B cell (primary cell): ENCODE measurements around the gene NCS1. TPM values are rescaled to one million over a fixed set of nuclear protein-coding genes. Genes with fewer than 3 reads are reported as not detected.
"Not testable (repeated sequence)": the region's sequence is repeated elsewhere in the genome, so short reads cannot be mapped to it uniquely, and the experiment has no call there.

Experiments
- ATAC-seq: fragments of 200-7000 bp; cut with Tn5 transposase; one replicate; pipeline ENCODE4 v1.10.0; 2021; ENCODE audit warnings: low read depth, mild to moderate bottlenecking, moderate number of reproducible peaks, moderate library complexity
- CTCF ChIA-PET: fragments of 350-600 bp; sonication (Branson Sonifier 250); formaldehyde crosslinking; loops from one replicate; lab custom pipeline; 2021; ENCODE audit warnings: antibody characterized with exemption, inconsistent platforms; lab: Charles Lee
- POLR2A ChIA-PET: fragments of 350-600 bp; sonication (Branson Sonifier 250); formaldehyde crosslinking; loops from one replicate; lab custom pipeline; 2021; ENCODE audit warnings: antibody characterized with exemption; lab: Charles Lee
- DNase-seq: peaks from one replicate; pipeline ENCODE4 v3.0.0; 2013
- H2AFZ ChIP-seq: 2 replicates; pipeline ENCODE4 v1.6.1; 2012; ENCODE audit warnings: mild to moderate bottlenecking, low read depth, low read length; ENCODE audit not compliant: insufficient read depth, poor library complexity, severe bottlenecking
- H3K27ac ChIP-seq, 2 donors: 1 replicate in 1 of 2; 2 replicates in 1 of 2; pipeline ENCODE4 v1.5.1; 2012 to 2013; ENCODE audit warnings: low read length in 2 of 2, mild to moderate bottlenecking in 2 of 2, moderate library complexity in 1 of 2
- H3K27me3 ChIP-seq, 4 experiments: fragments of 200-600 bp in 1 of 4; sonication (generic) in 1 of 4; replicated peaks in 1 of 4; 1 replicate in 2 of 4; 2 replicates in 2 of 4; pipeline versions ENCODE4 v1.6.1 to v1.7.0; 2013 to 2016; ENCODE audit warnings: low read length in 3 of 4, mild to moderate bottlenecking in 2 of 4, mixed read lengths in 1 of 4, moderate library complexity in 1 of 4; ENCODE audit not compliant: insufficient read depth in 4 of 4, control insufficient read depth in 3 of 4; ENCODE audit errors: control extremely low read depth in 1 of 4
- H3K36me3 ChIP-seq, 2 experiments: replicated peaks in 1 of 2; 1 replicate in 1 of 2; 2 replicates in 1 of 2; pipeline versions ENCODE4 v1.6.1 to v1.7.1; 2013; ENCODE audit warnings: low read length in 1 of 2; ENCODE audit not compliant: insufficient read depth in 2 of 2, control insufficient read depth in 1 of 2; ENCODE audit errors: control extremely low read depth in 1 of 2, extremely low read depth in 1 of 2
- H3K4me1 ChIP-seq, 2 donors: fragments of 200-600 bp in 1 of 2; sonication (generic) in 1 of 2; 1 replicate in 1 of 2; 2 replicates in 1 of 2; pipeline versions ENCODE4 v1.5.1 to v1.6.1; 2013 to 2017; ENCODE audit warnings: low read length in 2 of 2; ENCODE audit not compliant: control insufficient read depth in 2 of 2, insufficient read depth in 2 of 2
- H3K4me2 ChIP-seq: replicated peaks from 2 replicates; pipeline ENCODE3; 2012; ENCODE audit warnings: mild to moderate bottlenecking, low read depth, low read length; ENCODE audit not compliant: poor library complexity, severe bottlenecking
- H3K4me3 ChIP-seq, 5 experiments: fragments of 200-600 bp in 1 of 5; sonication (generic) in 1 of 5; 1 replicate in 3 of 5; 2 replicates in 2 of 5; pipeline versions ENCODE4 v1.5.1 to v1.7.0; 2011 to 2016; ENCODE audit warnings: low read length in 4 of 5, mild to moderate bottlenecking in 4 of 5, low read depth in 2 of 5, control low read depth in 1 of 5, moderate library complexity in 1 of 5; ENCODE audit not compliant: insufficient read depth in 1 of 5; ENCODE audit errors: control extremely low read depth in 1 of 5, extremely low read depth in 1 of 5
- H3K79me2 ChIP-seq: fragments of 200-600 bp; sonication (generic); one replicate; pipeline ENCODE4 v1.6.0; 2016; ENCODE audit warnings: low read length; ENCODE audit not compliant: control insufficient read depth, insufficient read depth
- H3K9ac ChIP-seq: fragments of 200-600 bp; sonication (generic); 2 replicates; pipeline ENCODE4 v1.6.1; 2017; ENCODE audit warnings: mild to moderate bottlenecking, low read length, moderate library complexity
- H3K9me3 ChIP-seq, 3 donors: one replicate each; pipeline versions ENCODE4 v1.6.1 to v1.7.1; 2013; ENCODE audit warnings: low read length in 2 of 3; ENCODE audit not compliant: control insufficient read depth in 2 of 3, insufficient read depth in 1 of 3; ENCODE audit errors: control extremely low read depth in 1 of 3
- H4K20me1 ChIP-seq: 2 replicates; pipeline ENCODE4 v1.6.0; 2012; ENCODE audit warnings: mild to moderate bottlenecking, low read length; ENCODE audit not compliant: insufficient read depth, control insufficient read depth, poor library complexity, severe bottlenecking
- H3K27ac Mint-ChIP-seq: one replicate; pipeline ENCODE4 v1.8.0; 2021; ENCODE audit warnings: mixed read lengths
- H3K27me3 Mint-ChIP-seq: one replicate; pipeline ENCODE4 v1.8.0; 2021; ENCODE audit warnings: mixed read lengths
- H3K4me1 Mint-ChIP-seq: one replicate; pipeline ENCODE4 v1.8.0; 2021; ENCODE audit warnings: mixed read lengths
- H3K4me3 Mint-ChIP-seq: one replicate; pipeline ENCODE4 v1.8.0; 2021; ENCODE audit warnings: mixed read lengths
- H3K9me3 Mint-ChIP-seq: one replicate; pipeline ENCODE4 v1.8.0; 2022; ENCODE audit warnings: mixed read lengths; ENCODE audit not compliant: insufficient read depth
- EZH2 ChIP-seq: IDR thresholded peaks from 2 replicates; pipeline ENCODE4 v1.6.1; 2012; ENCODE audit warnings: borderline replicate concordance, low read depth, mild to moderate bottlenecking, moderate library complexity, low read length; ENCODE audit not compliant: insufficient read depth, poor library complexity, severe bottlenecking
- WGBS: methylation state at CpG from one replicate; pipeline ENCODE4 v1.1.5; 2013; ENCODE audit warnings: missing lambda C conversion rate; ENCODE audit not compliant: insufficient coverage; 5-methylcytosine and 5-hydroxymethylcytosine counted together
- intact Hi-C: fragments of 100-400 bp; cut with micrococcal nuclease; formaldehyde crosslinking; loops from one replicate; pipeline ENCODE4 v1.10.0; 2022
- polyA plus RNA-seq: library from polyadenylated mRNA; depleted of rRNA; stranded (reverse); fragments of >200 nt; gene quantifications from 2 replicates; pipeline ENCODE4 v1.2.3, GENCODE V29; 2012
- total RNA-seq, 2 donors: library from RNA; stranded (reverse); fragments of 120-200 nt in 1 of 2; gene quantifications; 1 replicate in 1 of 2; 2 replicates in 1 of 2; pipeline versions ENCODE4 v1.2.3 to v1.2.4, GENCODE V29; 2013 to 2022
- TF ChIP-seq, protein P1 (sequence below): fragments of 200-600 bp; IDR thresholded peaks from one replicate; pipeline ENCODE4 v1.8.0; 2022; ENCODE audit warnings: antibody characterized with exemption, mild to moderate bottlenecking

NCS1 gene
- total and polyA plus RNA-seq, 2 donors (not counting 1 experiment from before 2014, with no cell fraction given): 0.39 TPM; not detected in 1

DNA sequence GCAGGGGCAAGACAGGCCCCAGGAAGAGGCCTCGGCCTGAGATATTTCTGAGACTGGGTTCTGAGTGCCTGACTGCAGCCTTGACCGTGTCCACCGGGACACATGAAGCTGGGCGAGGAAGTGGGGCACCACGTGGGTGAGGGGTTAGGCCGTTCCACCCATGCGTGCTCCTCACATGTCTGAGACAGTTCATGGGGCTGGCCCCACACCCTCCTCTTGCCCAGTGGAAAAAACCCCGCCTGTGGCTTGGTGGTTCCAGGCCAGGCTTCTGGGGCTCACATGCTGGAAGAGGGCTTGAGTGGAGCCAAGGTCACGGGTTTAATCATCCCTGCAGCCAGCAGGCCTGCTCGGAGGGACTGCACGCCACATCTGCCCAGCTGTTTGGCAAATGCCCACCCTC is 104.8 kb downstream of the NCS1 start:
- Histone ChIP-seq H4K20me1 (no peaks in the 10 kb centered on the region), H3K4me1 (no peaks in the 10 kb centered on the region), H3K36me3 (no peaks in the 10 kb centered on the region), H3K27me3 (peaks cover 0 to 3% (median 0%) of the 10 kb centered on the region in 4 experiments), H3K4me2 (no peak overlapping the region), H2AFZ (no peak overlapping the region), H3K27ac (no peak overlapping the region), H3K9ac (no peak overlapping the region), H3K79me2 (no peaks in the 10 kb centered on the region), H3K9me3 (no peaks in the 10 kb centered on the region), H3K4me3 (no peak overlapping the region)
- H3K27ac Mint-ChIP-seq: no peak overlapping the region
- H3K4me1 Mint-ChIP-seq: no peaks in the 10 kb centered on the region
- TF ChIP-seq, protein P1, sequence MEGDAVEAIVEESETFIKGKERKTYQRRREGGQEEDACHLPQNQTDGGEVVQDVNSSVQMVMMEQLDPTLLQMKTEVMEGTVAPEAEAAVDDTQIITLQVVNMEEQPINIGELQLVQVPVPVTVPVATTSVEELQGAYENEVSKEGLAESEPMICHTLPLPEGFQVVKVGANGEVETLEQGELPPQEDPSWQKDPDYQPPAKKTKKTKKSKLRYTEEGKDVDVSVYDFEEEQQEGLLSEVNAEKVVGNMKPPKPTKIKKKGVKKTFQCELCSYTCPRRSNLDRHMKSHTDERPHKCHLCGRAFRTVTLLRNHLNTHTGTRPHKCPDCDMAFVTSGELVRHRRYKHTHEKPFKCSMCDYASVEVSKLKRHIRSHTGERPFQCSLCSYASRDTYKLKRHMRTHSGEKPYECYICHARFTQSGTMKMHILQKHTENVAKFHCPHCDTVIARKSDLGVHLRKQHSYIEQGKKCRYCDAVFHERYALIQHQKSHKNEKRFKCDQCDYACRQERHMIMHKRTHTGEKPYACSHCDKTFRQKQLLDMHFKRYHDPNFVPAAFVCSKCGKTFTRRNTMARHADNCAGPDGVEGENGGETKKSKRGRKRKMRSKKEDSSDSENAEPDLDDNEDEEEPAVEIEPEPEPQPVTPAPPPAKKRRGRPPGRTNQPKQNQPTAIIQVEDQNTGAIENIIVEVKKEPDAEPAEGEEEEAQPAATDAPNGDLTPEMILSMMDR: no peak
- TF ChIP-seq EZH2: no peak
- ChIA-PET CTCF (no interaction called here), POLR2A (no interaction called here)
- DNase-seq (no peak), ATAC-seq (no peak)
- H3K27me3 Mint-ChIP-seq: peaks cover 25% of the 10 kb centered on the region
- 81% methylated on average over 8 of the region's 11 CpGs for WGBS
- intact Hi-C loops: no loop called here
- H3K4me3 Mint-ChIP-seq: no peak overlapping the region
- no peaks in the 10 kb centered on the region for H3K9me3 Mint-ChIP-seq

DNA sequence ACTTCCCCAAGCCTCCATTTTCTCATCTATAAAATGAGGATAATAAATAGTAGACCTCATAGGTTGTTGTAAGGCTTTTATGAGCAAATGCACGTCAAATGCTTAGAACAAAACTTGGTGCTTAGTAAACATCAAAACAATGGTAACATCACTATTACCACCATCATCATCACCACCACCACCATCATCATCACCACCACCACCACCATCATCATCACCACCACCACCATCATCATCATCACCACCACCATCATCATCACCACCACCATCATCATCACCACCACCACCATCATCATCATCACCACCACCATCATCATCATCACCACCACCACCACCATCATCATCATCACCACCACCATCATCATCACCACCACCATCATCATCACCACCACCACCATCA is 105.3 kb downstream of the NCS1 start:
- H3K27ac Mint-ChIP-seq, H3K27me3 ChIP-seq, H3K27ac ChIP-seq, H3K4me3 Mint-ChIP-seq, ATAC-seq, H3K4me1 Mint-ChIP-seq, CTCF ChIA-PET, H3K79me2 ChIP-seq, H3K4me2 ChIP-seq, H3K4me3 ChIP-seq, H3K9me3 Mint-ChIP-seq, H4K20me1 ChIP-seq, H3K36me3 ChIP-seq, H3K9ac ChIP-seq, intact Hi-C loops, H3K4me1 ChIP-seq, POLR2A ChIA-PET, H3K9me3 ChIP-seq, DNase-seq, H2AFZ ChIP-seq: not testable (repeated sequence)
- H3K27me3 Mint-ChIP-seq: peaks cover 26% of the 10 kb centered on the region
- WGBS: no CpG with 5 or more reads among the region's 1 CpG
